ENCODE measurements around the gene FLVCR2.

GRCh38 chr14:75697386-75697785, 119.0 kb downstream of the FLVCR2 start:
- TF ChIP-seq CTCF (IDR thresholded peaks at IDR 0.05; ENCODE audit: low read depth, low read length) = no peak
- TF ChIP-seq POLR2A (IDR thresholded peaks at IDR 0.05; ENCODE audit: extremely low read depth, insufficient read length) = no peak
